DLD1 (cell line): Measurements from ENCODE around the gene DNAJC17.

Experiments
- in situ Hi-C: cut with HindIII; loops from 2 replicates; pipeline ENCODE4 v1.10.0; 2017; ENCODE audit warnings: low sequenced_read_pairs

DNAJC17 gene

DNA sequence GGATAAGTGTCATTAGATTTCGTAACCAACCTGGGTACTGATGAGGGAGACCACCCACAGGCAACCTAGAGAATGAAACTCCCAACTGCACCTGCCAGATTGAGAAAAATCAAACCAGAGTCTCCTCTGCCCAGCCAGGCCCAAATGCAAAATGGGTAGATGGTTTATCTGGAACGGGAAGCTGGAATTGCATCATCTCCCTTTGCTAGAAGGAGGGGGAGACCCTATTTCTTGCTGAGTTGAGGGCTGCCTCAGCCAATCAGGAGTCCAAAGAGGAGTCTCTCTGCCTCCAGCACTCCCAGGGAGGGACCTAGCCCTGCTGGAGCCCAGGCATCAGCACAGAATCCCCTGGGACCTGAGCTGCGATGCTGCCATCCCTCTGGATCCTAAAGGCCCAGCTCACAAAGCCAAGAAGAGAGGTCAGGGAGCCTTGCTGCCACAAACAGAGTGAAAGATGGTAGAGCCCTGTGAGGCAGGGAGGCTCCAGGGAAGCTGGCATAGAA is 60.3 kb downstream of the DNAJC17 start:
- in situ Hi-C loops, result loop anchor here (10.0 kb wide), 2 partner anchors 92 to 138 kb away; no protein-coding TSS in a partner anchor

DNA sequence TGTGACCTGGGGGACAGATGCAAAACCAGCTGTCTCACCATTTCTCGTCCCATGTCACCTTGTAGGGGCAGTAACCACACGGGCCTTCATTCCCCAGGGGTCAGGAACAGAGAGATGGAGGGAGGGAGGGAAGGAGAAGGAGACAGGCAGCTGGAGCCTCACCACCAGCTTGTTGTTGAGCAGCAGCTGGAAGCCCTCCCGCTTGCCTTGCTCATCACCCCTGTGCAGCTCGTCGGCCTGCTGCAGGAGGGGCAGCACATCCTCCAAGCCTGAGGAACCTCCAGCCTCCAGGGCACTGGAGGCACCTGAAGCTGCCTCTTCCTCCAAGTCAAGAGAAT is 62.5 kb downstream of the DNAJC17 start:
- in situ Hi-C loops, result loop anchor here (5.0 to 10.0 kb wide), 3 partner anchors 33 to 140 kb away; no protein-coding TSS in a partner anchor

DNA sequence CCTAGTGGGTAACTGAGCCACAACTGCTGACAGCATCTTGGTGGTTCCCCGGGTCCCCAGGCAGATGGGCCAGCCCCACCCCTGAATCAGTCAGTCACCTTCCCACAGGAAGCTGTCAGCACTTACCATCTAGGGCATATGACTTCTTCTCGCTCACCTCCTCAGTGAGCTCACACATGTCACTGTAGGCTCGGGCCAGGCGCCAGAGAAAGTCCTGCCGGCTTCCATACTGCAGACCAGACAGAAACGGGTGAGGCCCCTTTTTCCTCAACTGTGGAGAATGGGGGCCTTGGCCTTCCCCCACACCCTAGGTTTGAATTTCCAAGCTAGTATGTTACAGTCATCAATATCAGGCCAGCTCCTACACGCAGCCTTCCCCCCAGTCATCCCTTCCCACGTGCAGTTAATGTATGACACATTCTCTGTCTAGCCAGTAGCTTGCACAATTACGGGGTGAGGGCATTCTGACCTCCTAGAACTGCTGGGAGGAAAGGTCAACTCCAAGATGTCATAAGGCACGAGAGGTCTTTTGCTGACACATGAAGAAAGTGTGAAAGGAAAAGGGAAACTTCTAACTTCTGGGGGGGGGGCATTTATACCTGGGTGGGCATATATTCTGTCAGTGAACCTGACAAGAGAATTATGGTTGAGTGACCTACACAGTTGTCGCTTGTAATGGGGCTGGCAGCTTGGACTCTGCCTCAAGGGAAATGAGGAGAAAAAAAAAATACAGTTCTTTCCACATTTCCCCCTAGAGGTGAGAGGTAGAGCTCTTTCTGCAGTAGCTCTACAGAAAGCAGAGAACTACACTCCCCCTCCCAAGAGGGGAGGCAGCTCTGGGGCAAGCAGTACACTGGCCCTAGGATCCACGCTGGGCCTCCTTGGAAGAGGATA is 63.1 kb downstream of the DNAJC17 start:
- in situ Hi-C loops, result loop anchor here (5.0 to 10.0 kb wide), 3 partner anchors 33 to 141 kb away; no protein-coding TSS in a partner anchor

DNA sequence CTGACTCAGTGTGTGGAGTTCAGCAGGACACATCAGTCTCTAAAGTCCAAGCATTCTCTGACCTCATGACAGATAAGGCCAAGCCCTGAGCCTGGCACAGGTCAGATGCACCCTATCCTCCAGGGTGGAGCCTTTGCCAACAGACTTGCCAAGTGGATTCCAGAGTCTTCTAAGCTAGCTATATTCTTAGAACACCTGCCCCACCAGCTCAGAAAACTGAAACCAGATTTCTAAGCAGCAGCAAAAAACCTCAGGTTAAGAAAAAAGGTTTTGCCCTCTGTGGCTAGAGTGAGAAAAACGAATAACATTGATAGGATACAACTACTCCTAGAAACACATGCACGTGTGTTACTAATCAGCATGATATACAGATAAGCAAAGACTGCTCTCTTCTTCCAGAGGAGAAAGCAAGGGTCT is 63.8 kb downstream of the DNAJC17 start:
- in situ Hi-C loops, result loop anchor here (5.0 to 10.0 kb wide), 3 partner anchors 34 to 141 kb away; no protein-coding TSS in a partner anchor

DNA sequence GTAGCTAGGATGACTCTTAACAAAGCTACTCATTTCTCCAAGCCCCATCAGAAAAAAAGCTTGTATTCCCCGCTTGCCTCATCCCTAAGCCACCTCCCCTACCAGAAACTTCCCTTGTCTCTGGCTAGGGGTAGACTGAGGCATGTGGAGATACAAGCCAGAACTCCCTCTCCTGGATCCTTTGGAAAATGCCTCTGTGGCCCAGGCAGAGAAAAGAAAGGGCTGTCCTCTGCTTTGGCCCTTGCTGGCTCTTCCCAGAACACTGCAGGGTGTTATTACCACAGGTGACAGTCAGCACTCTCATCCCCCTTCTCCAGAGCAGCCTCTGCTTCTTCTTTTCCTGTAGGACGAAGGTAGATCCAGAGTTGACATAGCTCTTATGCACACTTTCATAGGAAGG is 67.4 kb downstream of the DNAJC17 start:
- in situ Hi-C loops, result loop anchor here (5.0 to 10.0 kb wide), 3 partner anchors 37 to 145 kb away; no protein-coding TSS in a partner anchor

DNA sequence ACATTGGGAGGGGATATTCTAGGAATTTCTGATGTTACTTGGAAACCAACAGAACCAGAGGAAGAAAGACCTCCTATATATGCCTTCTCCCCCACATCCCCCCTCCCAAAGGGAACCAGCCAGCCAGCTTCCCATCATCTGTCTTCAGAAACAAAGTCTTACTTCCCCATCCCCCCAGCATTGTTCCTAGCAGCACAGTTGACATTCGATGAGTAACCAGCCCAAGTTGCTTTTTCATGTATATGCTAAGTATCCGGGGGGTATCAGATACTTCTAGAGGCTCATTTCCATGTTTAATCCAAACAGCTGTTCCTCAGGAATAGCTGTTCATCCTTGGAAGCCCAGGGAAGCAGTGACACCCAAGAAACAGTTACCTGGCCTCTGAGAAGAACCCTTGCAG is 68.2 kb downstream of the DNAJC17 start:
- in situ Hi-C loops, result no loop called here

DNA sequence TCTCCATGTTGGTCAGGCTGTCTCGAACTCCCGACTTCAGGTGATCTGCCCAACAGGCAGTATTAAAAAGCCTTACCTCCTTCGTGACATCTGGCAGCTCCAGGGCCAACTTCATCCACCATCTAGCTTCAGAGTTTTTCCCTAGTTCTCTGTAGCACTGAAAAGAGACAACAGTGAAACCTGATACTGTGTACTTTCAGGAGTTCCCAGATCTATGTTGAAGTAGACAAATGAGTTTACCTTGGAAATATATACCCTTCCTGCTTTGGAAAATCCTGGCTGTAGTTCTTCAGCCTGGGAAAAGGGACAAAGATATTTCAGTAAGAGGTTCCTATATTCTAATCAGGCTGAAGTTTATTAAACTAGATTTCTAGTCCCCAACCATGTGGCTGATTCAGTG is 70.2 kb downstream of the DNAJC17 start:
- in situ Hi-C loops, result no loop called here

DNA sequence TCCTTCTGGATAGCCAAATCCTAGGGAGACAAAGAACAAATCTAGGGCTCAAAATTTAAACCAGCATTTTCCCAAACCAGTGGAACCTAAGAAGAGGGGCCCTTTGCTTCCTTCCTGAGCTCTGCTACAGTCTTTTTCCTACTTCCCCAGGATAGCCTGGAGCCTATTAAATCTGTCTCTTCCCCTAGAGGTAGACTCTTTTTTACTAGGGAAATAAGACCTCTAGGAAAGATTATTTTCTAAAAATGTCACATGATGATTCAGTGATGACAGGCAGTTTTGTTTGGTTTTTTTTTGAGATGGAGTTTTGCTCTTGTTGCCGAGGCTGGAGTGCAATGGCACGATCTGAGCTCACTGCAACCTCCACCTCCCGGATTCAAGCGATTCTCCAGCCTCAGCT is 70.7 kb downstream of the DNAJC17 start:
- in situ Hi-C loops, result no loop called here

DNA sequence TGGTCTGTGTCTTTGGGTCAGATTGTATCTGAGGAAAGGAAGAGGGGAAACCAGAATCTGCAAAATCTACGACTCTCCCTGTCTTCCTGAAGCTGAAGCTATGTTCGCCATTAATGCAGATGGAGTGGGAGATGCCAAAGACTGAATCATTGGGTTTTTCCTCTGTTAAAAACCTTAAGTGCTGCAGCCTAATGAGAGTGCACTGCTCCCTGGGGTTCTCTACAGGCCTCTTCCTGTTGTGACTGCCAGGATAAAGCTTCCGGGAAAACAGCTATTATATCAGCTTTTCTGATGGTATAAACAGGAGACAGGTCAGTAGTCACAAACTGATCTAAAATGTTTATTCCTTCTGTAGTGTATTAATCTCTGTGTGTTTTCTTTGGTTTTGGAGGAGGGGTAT is 76.2 kb downstream of the DNAJC17 start:
- in situ Hi-C loops, result no loop called here

DNA sequence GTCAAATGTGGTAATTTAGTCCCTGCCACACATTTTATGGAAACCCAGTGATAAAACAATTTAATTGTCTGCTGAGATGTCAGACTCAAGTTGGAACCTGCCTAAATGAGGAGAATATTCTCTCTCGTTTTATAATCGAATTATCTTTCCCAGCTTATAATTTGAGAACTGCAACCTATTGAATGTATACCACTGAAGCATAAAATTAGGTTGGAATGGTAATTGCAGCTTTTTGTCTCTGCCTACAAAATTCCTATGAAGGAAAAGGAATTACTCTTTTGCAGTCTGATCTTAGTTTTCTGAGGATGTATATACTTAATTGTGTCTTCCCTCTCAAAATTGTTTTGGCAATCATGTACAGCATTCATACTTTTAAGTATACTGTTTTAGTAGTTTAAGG is 83.4 kb downstream of the DNAJC17 start:
- in situ Hi-C loops, result no loop called here

DNA sequence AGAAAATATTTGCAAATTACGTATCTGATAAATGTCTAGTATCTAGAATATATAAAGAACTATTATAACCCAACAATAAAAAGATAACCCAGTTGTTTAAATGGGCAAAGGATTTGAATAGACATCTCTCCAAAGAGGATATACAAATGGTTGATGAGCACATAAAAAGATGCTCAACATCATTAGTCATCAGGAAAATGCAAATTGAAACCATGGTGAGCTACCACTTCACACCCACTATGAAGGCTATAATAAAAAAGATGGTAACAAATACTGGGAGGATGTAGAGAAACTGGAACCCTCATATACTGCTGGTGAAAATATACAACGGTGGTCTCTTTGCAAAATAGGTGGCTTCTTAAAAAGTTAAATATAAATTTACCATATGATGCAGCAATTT is 84.3 kb downstream of the DNAJC17 start:
- in situ Hi-C loops, result no loop called here

DNA sequence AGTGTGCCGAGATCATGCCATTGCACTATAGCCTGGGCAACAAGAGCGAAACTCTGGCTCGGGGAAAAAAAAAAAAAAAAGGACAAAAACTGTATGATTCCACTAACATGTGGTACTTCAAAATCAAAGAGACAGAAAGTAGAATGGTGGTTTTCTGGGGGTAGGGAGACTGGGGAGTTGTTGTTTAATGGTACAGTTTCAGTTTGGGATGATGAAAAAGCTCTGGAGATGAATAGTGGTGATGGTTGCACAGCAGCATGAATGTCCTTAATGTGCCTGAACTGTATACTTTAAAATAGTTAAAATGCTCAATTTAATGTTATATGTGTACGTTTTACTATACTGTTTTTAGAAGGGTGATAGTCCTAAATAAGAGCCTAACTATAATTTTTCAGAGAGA is 84.9 kb downstream of the DNAJC17 start:
- in situ Hi-C loops, result no loop called here

DNA sequence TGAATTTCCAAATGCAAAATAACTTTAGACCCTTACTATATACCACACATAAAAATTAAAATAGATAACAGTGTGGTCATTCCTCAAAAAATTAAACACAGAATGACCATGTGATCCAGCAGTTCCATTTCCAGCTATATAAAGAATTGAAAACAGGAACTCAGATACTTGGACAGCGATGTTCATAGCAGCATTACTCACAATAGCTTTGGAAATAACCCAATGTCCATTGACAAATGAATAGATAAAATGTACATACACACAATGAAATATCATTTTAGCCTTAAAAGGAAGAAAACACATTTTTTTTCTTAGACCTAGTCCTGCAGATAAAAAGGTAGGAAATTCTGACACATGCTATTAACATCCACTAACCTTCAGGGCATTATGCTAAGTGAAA is 85.6 kb downstream of the DNAJC17 start:
- in situ Hi-C loops, result no loop called here

DNA sequence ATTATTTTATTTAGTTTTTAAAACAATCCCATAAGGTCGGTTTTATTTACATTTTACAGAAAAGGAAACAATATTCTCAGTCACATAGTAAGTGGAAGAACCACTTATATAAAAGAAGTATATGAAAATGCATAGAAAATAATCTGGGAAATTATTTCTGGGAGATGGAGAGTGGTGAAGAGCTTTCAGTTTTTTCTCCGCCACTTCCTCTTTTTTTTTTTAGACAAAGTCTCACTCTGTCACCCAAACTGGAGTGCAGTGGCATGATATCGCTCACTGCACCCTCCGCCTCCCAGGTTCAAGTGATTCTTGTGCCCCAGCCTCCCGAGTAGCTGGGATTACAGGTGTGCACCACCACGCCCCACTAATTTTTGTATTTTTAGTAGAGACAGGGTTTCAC is 91.1 kb downstream of the DNAJC17 start:
- in situ Hi-C loops, result no loop called here
